IMR-90 (cell line): Measurements from ENCODE around the gene ARHGAP8. TPM values are rescaled to one million over a fixed set of nuclear protein-coding genes. Genes with fewer than 3 reads are reported as not detected.

Source experiments
- ATAC-seq: fragments of 200-7000 bp; cut with Tn5 transposase; 2 replicates; pipeline ENCODE4 v1.9.1; 2020; ENCODE audit warnings: low read depth, mild to moderate bottlenecking, moderate library complexity
- BruUV-seq: library from RNA; stranded (reverse); fragments of 400-500 nt; replicated peaks from 2 replicates; lab custom pipeline; 2021; lab: Mats Ljungman, UMichigan
- CTCF ChIA-PET: fragments of 300-600 bp; formaldehyde crosslinking; extraction: SDS; loops from one replicate; lab custom pipeline; 2021; ENCODE audit warnings: antibody characterized with exemption; lab: Yijun Ruan, JAX
- POLR2A ChIA-PET: fragments of 300-600 bp; sonication (Branson Sonifier 250); formaldehyde crosslinking; loops from one replicate; lab custom pipeline; 2022; ENCODE audit warnings: antibody characterized with exemption; ENCODE audit not compliant: unreplicated experiment; lab: Charles Lee
- DNase-seq: peaks from one replicate; pipeline ENCODE4 v3.0.0; 2013
- H2AFZ ChIP-seq: replicated peaks from 2 replicates; pipeline ENCODE3; 2013; ENCODE audit warnings: low read length, mild to moderate bottlenecking; ENCODE audit not compliant: poor library complexity
- H2AK5ac ChIP-seq: 2 replicates; pipeline ENCODE4 v1.6.1; 2013; ENCODE audit warnings: low read depth, low read length, inconsistent platforms
- H2AK9ac ChIP-seq: replicated peaks from 2 replicates; pipeline ENCODE3; 2013; ENCODE audit warnings: mild to moderate bottlenecking, low read depth, low read length, moderate library complexity; ENCODE audit not compliant: poor library complexity
- H2BK120ac ChIP-seq: 2 replicates; pipeline ENCODE4 v1.6.1; 2013; ENCODE audit warnings: low read depth, low read length, inconsistent platforms
- H2BK15ac ChIP-seq: 3 replicates; pipeline ENCODE4 v1.6.1; 2013; ENCODE audit warnings: low read depth, low read length, inconsistent platforms
- H2BK20ac ChIP-seq: 2 replicates; pipeline ENCODE4 v1.6.1; 2013; ENCODE audit warnings: low read depth, mild to moderate bottlenecking, inconsistent platforms, low read length, moderate library complexity
- H2BK5ac ChIP-seq: 2 replicates; pipeline ENCODE4 v1.6.1; 2013; ENCODE audit warnings: mild to moderate bottlenecking, low read depth, low read length, inconsistent platforms; ENCODE audit not compliant: poor library complexity, severe bottlenecking
- H3K14ac ChIP-seq: replicated peaks from 2 replicates; pipeline ENCODE4 v1.6.1; 2013; ENCODE audit warnings: low read depth, low read length, inconsistent platforms
- H3K18ac ChIP-seq: 2 replicates; pipeline ENCODE4 v1.6.1; 2013; ENCODE audit warnings: low read depth, low read length, control low read depth
- H3K23ac ChIP-seq: 2 replicates; pipeline ENCODE4 v1.6.1; 2013; ENCODE audit warnings: low read depth, low read length, inconsistent platforms
- H3K27ac ChIP-seq: 2 replicates; pipeline ENCODE4 v1.5.1; 2013; ENCODE audit warnings: mild to moderate bottlenecking, control low read depth, low read length; ENCODE audit not compliant: insufficient read depth
- H3K27me3 ChIP-seq: 2 replicates; pipeline ENCODE4 v1.6.1; 2013; ENCODE audit warnings: low read length; ENCODE audit not compliant: control insufficient read depth, insufficient read depth
- H3K36me3 ChIP-seq: 2 replicates; pipeline ENCODE4 v1.6.1; 2013; ENCODE audit warnings: low read length, mixed read lengths; ENCODE audit not compliant: control insufficient read depth, insufficient read depth
- H3K4ac ChIP-seq: 2 replicates; pipeline ENCODE4 v1.6.1; 2013; ENCODE audit warnings: low read depth, low read length, inconsistent platforms
- H3K4me1 ChIP-seq: 2 replicates; pipeline ENCODE4 v1.6.1; 2013; ENCODE audit warnings: low read length, mixed read lengths; ENCODE audit not compliant: control insufficient read depth, insufficient read depth
- H3K4me2 ChIP-seq: 2 replicates; pipeline ENCODE4 v1.6.1; 2013; ENCODE audit warnings: low read depth, mild to moderate bottlenecking, control low read depth, low read length, moderate library complexity
- H3K4me3 ChIP-seq: 2 replicates; pipeline ENCODE4 v1.5.1; 2013; ENCODE audit warnings: low read depth, mild to moderate bottlenecking, control low read depth, low read length, moderate library complexity; ENCODE audit not compliant: insufficient read depth
- H3K56ac ChIP-seq: 2 replicates; pipeline ENCODE4 v1.6.1; 2013; ENCODE audit warnings: low read length, inconsistent platforms; ENCODE audit not compliant: insufficient read depth; ENCODE audit errors: extremely low read depth
- H3K79me1 ChIP-seq, 2 experiments: 2 replicates each; pipeline ENCODE4 v1.6.1; 2013; ENCODE audit warnings: low read length in 2 of 2, inconsistent platforms in 1 of 2, low read depth in 1 of 2
- H3K9ac ChIP-seq: 2 replicates; pipeline ENCODE4 v1.6.1; 2013; ENCODE audit warnings: low read depth, low read length, control low read depth
- H3K9me1 ChIP-seq: 2 replicates; pipeline ENCODE4 v1.6.1; 2013; ENCODE audit warnings: low read length, inconsistent platforms; ENCODE audit not compliant: insufficient read depth
- H3K9me3 ChIP-seq: 2 replicates; pipeline ENCODE4 v1.6.1; 2013; ENCODE audit warnings: low read length; ENCODE audit not compliant: control insufficient read depth, insufficient read depth
- H4K20me1 ChIP-seq: 2 replicates; pipeline ENCODE4 v1.6.1; 2013; ENCODE audit warnings: low read length, inconsistent platforms; ENCODE audit not compliant: insufficient read depth
- H4K5ac ChIP-seq: 2 replicates; pipeline ENCODE4 v1.6.1; 2013; ENCODE audit warnings: mild to moderate bottlenecking, low read depth, low read length, control low read depth
- H4K8ac ChIP-seq, 2 experiments: 2 replicates each; pipeline ENCODE4 v1.6.1; 2013; ENCODE audit warnings: low read depth in 2 of 2, low read length in 2 of 2, control low read depth in 1 of 2, inconsistent platforms in 1 of 2
- H4K91ac ChIP-seq: 2 replicates; pipeline ENCODE4 v1.6.1; 2013; ENCODE audit warnings: low read depth, low read length, inconsistent platforms; ENCODE audit not compliant: insufficient read depth
- BHLHE40 ChIP-seq: fragments of 150-350 bp; IDR thresholded peaks from 2 replicates; pipeline ENCODE4 v1.6.1; 2016; ENCODE audit warnings: mild to moderate bottlenecking, low read depth, low read length
- RFX5 ChIP-seq: IDR thresholded peaks from 2 replicates; pipeline ENCODE4 v1.8.0; 2012; ENCODE audit warnings: low read depth, mild to moderate bottlenecking, low read length, moderate library complexity
- WGBS, 2 experiments: methylation state at CpG; one replicate each; pipeline versions ENCODE4 v1.1.5 to v1.1.7; 2013; ENCODE audit warnings: missing lambda C conversion rate in 2 of 2; ENCODE audit not compliant: insufficient read length in 1 of 2; ENCODE audit errors: extremely low coverage in 2 of 2; 5-methylcytosine and 5-hydroxymethylcytosine counted together
- dilution Hi-C: fragments of 300-500 bp; cut with HindIII; formaldehyde crosslinking; loops from one replicate; pipeline ENCODE4 v1.14.3; 2018; ENCODE audit warnings: low sequenced_read_pairs; ENCODE audit not compliant: unreplicated experiment
- in situ Hi-C: fragments of 300-500 bp; cut with MboI; formaldehyde crosslinking; loops from 3 replicates; pipeline ENCODE4 v1.14.3; 2019; ENCODE audit warnings: low sequenced_read_pairs, inconsistent platforms, mixed read lengths
- intact Hi-C: fragments of 100-400 bp; cut with micrococcal nuclease; formaldehyde crosslinking; loops from 2 replicates; pipeline ENCODE4 v1.10.0; 2022
- polyA plus RNA-seq, 3 experiments: library from polyadenylated mRNA; depleted of rRNA; stranded (reverse); fragments of >200 nt; gene quantifications; 2 replicates each; pipeline ENCODE4 v1.2.3, GENCODE V29; 2012; ENCODE audit warnings: low replicate concordance in 1 of 3
- total RNA-seq: library from RNA; depleted of rRNA; stranded (reverse); fragments of >200 nt; gene quantifications from 2 replicates; pipeline ENCODE4 v1.2.3, GENCODE V29; 2012

Gene ARHGAP8
- total and polyA plus RNA-seq, 2 of the 4 experiments (the other 2 are of a cell fraction): 0.18 to 0.21 TPM

DNA sequence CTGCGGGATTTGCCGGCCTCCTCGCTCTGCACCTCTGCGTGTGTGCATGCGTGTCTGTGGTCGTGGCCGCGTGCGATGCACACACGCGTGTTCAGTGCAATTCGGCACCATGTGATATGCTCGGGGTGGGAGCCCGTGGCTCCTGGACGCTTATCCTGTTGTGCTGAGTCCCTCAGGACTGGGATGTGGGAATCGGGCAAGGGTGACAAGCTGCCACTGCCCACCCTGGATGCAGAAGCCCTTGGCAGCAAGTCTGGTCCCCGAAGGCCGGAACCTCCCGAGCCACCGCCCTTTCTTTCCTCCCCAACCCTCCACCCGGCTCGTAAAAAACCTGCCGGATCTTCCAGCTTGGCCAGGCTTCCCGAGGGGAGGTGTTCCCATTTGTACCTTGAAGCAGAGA lies 129.2 kb downstream of the ARHGAP8 start:
- TF ChIP-seq RFX5 (no peak), BHLHE40 (no peak)
- no peaks in the 10 kb centered on the region; the same call in 1 of the 2 replicates for H3K27me3 ChIP-seq
- no peak overlapping the region for H3K18ac ChIP-seq
- no peak overlapping the region for H2BK20ac ChIP-seq
- no peak overlapping the region for H3K56ac ChIP-seq
- no peak overlapping the region for H4K5ac ChIP-seq
- no peak for DNase-seq
- no peak for ATAC-seq
- CTCF ChIA-PET: no interaction called here
- no peaks in the 10 kb centered on the region for H3K4me1 ChIP-seq
- no peaks in the 10 kb centered on the region for H3K36me3 ChIP-seq
- H2AK9ac ChIP-seq: no peak overlapping the region
- intact Hi-C loops (no loop called here), in situ Hi-C loops (loop anchor here (10.0 kb wide), 1 partner anchor 57 kb away; no protein-coding TSS in a partner anchor), dilution Hi-C loops (no loop called here)
- no peaks in the 10 kb centered on the region for H3K79me1 ChIP-seq
- H2AFZ ChIP-seq: no peak overlapping the region
- H2AK5ac ChIP-seq: no peak overlapping the region
- no peak overlapping the region for H3K4ac ChIP-seq
- H3K4me3 ChIP-seq: no peak overlapping the region
- no peak overlapping the region for H2BK5ac ChIP-seq
- H3K14ac ChIP-seq: no peak overlapping the region
- H3K27ac ChIP-seq: no peak overlapping the region
- no peak overlapping the region for H3K9ac ChIP-seq
- 0 out of 2 replicates have a peak, but pooled peaks cover 2% of the 10 kb centered on the region for H3K9me3 ChIP-seq
- no peaks in the 10 kb centered on the region for H4K20me1 ChIP-seq
- 88% methylated on average over 11 of the region's 24 CpGs; no CpG with 5 or more reads in 1 of the 2 experiments for WGBS, 2 experiments
- no peak overlapping the region for H2BK15ac ChIP-seq
- H4K91ac ChIP-seq: no peak overlapping the region
- H3K9me1 ChIP-seq: no peaks in the 10 kb centered on the region
- POLR2A ChIA-PET: interaction anchor here (0.5 kb wide), 1 partner anchor 512 kb away, joined by 3 read pairs; no protein-coding TSS in a partner anchor
- H3K4me2 ChIP-seq: no peak overlapping the region
- H3K23ac ChIP-seq: no peak overlapping the region
- no peak overlapping the region for H4K8ac ChIP-seq
- no TSS peak for BruUV-seq
- no peak overlapping the region for H2BK120ac ChIP-seq
